C4-2B (cell line): ENCODE data around the gene FRAS1.

ENCODE experiments used
- H3K27ac ChIP-seq: fragments of 450-650 bp; 2 replicates; pipeline ENCODE4 v1.5.1; 2017
- ZFX ChIP-seq: fragments of 450-650 bp; IDR thresholded peaks from 2 replicates; pipeline ENCODE4 v1.6.1; 2017
- TF ChIP-seq, protein P1 (sequence below): fragments of 450-650 bp; conservative IDR thresholded peaks from 2 replicates; pipeline ENCODE4 v1.5.1; 2017; ENCODE audit warnings: mild to moderate bottlenecking

Gene FRAS1

DNA sequence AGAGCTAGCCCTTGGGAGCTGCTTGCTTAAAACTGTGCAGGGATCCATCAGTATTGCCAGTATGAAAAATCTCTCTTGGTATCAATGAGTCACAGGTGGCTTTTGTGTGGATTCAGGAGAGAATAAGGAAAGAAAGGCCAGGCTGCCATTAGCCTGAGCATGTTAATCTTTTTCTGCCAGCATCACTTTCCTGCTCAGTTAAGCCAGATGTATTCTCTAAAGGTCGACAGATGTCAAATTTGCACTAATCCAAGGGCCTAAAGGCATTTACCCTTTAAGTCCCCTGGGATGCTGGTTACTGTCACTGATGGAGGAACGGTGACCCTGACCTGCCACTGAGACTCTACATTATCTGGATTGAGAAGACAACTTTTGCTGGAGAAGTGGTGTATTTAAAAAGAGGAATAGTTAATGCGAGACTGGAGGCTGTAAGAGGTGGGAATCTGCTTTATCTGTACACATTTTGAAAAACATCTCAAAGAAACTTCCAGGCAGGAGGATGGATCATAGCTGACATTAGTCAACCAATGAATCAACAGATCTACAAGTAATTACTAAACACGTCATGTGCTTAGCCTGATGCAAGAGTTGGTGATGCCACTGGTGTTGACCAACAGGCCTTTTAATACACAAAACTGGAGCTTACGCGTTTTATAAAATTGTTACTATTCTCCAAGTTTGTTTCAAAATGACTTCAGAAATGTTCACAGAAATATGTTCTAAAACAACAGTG is 253.1 kb downstream of the FRAS1 start:
- TF ChIP-seq, protein P1, sequence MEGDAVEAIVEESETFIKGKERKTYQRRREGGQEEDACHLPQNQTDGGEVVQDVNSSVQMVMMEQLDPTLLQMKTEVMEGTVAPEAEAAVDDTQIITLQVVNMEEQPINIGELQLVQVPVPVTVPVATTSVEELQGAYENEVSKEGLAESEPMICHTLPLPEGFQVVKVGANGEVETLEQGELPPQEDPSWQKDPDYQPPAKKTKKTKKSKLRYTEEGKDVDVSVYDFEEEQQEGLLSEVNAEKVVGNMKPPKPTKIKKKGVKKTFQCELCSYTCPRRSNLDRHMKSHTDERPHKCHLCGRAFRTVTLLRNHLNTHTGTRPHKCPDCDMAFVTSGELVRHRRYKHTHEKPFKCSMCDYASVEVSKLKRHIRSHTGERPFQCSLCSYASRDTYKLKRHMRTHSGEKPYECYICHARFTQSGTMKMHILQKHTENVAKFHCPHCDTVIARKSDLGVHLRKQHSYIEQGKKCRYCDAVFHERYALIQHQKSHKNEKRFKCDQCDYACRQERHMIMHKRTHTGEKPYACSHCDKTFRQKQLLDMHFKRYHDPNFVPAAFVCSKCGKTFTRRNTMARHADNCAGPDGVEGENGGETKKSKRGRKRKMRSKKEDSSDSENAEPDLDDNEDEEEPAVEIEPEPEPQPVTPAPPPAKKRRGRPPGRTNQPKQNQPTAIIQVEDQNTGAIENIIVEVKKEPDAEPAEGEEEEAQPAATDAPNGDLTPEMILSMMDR: no peak
- no peak for TF ChIP-seq ZFX

DNA sequence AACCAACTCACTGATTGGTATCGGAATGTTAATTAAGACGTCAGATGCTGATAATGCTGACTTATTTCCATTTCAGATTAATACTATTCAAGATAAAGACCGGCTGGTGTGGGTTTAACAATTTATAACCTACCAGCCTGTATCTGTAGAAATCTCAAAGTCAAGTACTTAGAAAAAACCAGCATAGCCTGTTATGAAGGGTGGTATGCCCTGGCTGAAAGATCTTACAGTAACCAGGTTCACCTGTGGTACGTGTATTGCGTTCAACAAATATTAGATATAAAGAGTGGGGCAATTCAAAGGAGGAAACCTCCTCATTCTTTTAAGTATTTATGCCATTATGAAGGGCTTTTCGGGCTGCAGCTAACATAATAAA is 253.6 kb downstream of the FRAS1 start:
- no peak overlapping the region for H3K27ac ChIP-seq

More for the DNA sequence above, 253.1 kb downstream of the FRAS1 start:
- no peak overlapping the region for H3K27ac ChIP-seq

DNA sequence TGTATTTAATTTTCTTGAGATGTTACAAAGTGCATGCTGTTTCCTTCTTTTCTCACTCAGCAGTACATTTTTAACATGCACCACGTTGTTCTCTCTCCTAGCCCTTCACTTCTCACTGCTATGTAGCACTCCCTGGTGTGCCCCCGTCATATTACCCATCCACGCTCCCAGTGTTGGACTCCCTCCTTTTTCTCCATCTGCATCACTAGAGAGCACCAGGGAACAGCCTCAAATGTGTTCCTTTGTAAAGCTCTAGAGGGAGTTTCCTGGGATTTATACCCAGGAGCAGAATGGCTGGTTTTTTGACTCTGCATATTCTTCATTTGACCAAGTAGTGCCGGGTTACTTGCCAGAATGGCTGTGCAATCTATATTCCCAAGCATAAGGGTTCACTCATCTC is 254.2 kb downstream of the FRAS1 start:
- TF ChIP-seq ZFX: no peak
- TF ChIP-seq, protein P1: no peak
- no peak overlapping the region for H3K27ac ChIP-seq

More for the DNA sequence above, 253.6 kb downstream of the FRAS1 start:
- TF ChIP-seq, protein P1: no peak
- TF ChIP-seq ZFX: no peak

DNA sequence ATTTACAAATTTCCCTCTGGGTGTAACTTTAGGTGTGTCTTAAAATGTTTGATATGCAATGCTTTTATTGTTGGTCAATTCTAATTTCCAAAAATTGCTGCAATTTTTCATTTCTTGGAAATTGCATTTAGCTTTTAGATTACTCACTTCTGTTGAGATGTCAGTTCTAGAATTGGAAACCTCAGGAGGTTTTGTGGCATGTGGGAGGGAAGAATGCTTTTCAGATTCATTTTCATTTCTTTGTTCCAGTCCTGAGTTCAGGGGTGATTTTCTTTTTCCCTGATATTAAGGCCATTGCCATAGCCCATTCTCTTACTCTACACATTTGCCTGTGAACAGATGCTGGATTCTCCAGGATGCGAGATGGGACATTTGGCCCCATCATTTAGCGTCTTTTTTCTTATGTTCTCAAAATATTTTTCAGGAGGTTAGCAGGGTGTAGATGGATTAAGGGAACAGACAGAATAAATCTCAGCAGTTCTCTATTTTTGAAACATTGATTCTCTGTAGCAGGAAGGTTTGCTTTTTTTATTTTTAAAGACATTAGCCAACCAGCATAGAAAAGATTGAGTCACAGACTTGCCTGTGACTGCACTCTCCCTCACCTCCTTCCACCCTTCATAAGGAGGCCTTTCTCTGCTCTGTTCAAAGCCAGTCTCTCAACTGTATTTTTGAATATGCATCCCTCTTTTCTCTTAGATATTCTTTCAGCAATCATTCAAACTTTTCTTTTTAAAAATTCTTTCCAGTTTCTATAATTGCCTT is 256.0 kb downstream of the FRAS1 start:
- no peak for TF ChIP-seq ZFX
- TF ChIP-seq, protein P1: no peak

DNA sequence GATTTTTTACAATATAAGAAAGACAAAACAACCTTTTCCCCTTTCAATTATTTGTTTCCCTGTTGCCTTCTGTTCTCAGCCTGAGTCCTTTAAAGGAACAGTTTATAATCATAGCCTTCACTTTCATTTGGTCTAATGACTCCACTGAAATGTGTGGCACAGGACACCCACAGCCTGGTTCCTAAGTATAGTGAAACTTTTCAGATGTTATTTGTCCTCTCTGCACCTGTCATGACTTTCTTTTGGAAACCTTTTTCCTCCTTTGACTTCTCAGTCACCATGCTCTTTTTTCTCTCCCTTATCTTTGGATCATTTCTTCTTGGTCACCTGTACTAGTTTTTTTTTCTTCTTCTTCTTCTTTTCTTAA is 256.6 kb downstream of the FRAS1 start:
- H3K27ac ChIP-seq: no peak overlapping the region
- no peak for TF ChIP-seq ZFX
- TF ChIP-seq, protein P1: no peak

More for the DNA sequence above, 256.0 kb downstream of the FRAS1 start:
- H3K27ac ChIP-seq: no peak overlapping the region

DNA sequence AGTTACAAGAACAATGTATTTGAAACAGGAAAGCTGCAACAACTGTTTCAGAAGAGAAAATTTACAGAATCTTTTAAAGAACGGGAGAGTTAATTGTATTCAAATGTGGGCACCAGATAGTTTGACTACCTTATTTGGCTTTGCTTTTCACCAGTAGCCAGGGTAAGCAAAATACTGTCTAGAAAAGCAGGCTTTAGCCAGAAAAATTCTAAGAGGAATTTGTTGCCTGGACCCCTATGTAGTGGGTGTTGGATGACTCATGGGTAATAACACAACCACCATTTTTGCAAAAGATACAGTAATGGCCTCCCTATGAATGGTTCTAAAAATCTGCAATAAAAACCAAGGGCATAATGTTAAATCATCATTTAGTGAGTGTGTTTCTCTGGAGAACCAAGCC is 261.0 kb downstream of the FRAS1 start:
- no peak for TF ChIP-seq ZFX
- TF ChIP-seq, protein P1: no peak
- H3K27ac ChIP-seq: no peak overlapping the region

DNA sequence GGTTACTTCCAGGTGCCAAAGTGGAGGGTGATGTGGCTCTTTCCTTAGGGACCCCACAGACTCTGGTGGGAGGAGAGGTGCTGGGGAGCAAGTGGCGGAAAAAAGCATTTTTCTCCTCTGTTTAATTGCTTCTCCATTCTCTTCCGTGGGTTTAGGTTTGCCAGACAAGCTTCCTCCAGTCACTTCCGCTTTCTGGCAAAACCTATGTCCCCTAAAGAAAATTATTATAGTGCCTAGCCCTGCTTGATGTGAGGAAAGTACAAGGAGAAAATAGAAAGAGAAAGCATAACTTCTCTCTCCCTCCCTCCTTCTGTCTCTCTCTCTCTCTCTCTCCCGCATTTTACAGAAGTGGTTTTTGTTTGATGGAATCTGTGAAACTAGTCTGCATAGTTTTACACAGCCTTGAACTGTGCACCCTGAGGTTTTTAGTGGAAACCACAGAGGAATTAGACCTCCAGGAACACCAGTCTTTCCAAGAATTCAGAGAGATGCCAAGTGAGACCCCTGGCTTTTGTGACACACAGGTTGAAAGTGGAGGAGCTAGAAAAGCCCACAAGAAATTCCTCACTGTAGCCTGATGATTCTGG is 263.3 kb downstream of the FRAS1 start:
- no peak overlapping the region for H3K27ac ChIP-seq
- TF ChIP-seq ZFX: no peak
- TF ChIP-seq, protein P1: no peak
